ENCODE data around the gene SYN1. TPM values are rescaled to one million over a fixed set of nuclear protein-coding genes. Genes with fewer than 3 reads are reported as not detected.

SYN1 gene
- total RNA-seq, 1 donor from 2014 or later = 0.12 TPM

DNA sequence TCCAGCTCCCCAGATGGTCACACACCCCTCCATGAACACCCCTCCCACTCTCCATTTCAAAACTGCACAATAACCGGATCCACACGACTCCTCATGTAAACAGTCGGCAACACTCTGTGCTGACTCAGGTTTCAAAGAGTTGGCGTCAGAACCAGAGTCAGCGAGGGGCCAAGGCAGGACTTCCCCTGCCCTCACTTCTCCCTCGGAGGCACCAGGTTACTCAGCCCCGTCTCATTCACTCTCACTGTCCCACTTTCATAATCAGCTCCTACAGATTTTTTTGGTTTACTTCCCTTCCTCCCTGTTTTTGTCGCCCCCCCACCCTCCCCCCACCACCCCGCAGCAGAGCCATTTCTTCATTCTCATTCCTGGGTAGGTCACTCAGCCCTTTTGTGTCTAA, 40.1 kb downstream of the SYN1 start:
- H3K4me3 ChIP-seq (ENCODE audit: low read depth, low read length) = no peak overlapping the region
- TF ChIP-seq, protein P1, sequence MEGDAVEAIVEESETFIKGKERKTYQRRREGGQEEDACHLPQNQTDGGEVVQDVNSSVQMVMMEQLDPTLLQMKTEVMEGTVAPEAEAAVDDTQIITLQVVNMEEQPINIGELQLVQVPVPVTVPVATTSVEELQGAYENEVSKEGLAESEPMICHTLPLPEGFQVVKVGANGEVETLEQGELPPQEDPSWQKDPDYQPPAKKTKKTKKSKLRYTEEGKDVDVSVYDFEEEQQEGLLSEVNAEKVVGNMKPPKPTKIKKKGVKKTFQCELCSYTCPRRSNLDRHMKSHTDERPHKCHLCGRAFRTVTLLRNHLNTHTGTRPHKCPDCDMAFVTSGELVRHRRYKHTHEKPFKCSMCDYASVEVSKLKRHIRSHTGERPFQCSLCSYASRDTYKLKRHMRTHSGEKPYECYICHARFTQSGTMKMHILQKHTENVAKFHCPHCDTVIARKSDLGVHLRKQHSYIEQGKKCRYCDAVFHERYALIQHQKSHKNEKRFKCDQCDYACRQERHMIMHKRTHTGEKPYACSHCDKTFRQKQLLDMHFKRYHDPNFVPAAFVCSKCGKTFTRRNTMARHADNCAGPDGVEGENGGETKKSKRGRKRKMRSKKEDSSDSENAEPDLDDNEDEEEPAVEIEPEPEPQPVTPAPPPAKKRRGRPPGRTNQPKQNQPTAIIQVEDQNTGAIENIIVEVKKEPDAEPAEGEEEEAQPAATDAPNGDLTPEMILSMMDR (conservative IDR thresholded peaks at IDR 0.05; ENCODE audit: low read depth, low read length) = no peak
- no peak for DNase-seq (ENCODE audit: low read depth)

DNA sequence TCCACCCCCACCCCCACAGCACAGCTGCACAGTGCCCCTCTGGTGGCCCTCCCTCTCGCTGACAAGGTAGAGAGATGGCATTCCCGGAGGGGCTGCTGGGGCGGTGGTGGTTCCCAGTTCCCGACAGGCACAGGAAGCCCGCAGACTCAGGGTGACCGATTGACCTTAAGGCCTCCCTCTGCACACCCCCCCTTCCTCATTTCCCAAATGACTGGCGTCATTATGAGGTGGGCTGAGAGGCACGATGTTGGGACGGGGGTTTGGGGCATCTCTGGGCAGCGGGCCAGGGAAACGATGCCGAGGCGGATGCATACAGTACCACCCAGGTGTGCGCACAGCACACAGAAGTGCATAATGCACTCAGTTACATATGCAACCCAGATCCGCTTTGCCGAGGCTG, 41.0 kb downstream of the SYN1 start:
- H3K4me3 ChIP-seq (ENCODE audit: low read depth, low read length) = no peak overlapping the region
- DNase-seq (ENCODE audit: low read depth) = no peak
- TF ChIP-seq, protein P1 (conservative IDR thresholded peaks at IDR 0.05; ENCODE audit: low read depth, low read length) = no peak

DNA sequence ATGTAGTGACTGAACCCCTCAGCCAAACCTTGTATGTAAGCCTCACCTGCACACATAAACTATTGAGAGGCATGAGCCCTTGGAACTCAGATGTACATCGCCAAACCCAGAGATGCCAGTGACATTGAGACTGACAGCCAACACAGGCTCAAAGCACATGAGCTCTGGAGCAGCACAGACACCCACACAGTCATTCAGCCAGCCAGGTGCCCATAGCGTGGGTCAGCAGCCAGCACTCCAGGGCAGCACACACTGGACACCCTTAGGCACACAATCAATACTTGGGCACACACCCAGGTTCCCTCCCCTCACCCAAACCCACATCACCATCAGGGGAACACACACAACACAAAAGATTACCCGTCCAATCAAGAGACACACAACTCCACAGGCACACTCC, 41.8 kb downstream of the SYN1 start:
- TF ChIP-seq, protein P1 (conservative IDR thresholded peaks at IDR 0.05; ENCODE audit: low read depth, low read length) = no peak
- H3K4me3 ChIP-seq (ENCODE audit: low read depth, low read length) = no peak overlapping the region
- no peak for DNase-seq (ENCODE audit: low read depth)

DNA sequence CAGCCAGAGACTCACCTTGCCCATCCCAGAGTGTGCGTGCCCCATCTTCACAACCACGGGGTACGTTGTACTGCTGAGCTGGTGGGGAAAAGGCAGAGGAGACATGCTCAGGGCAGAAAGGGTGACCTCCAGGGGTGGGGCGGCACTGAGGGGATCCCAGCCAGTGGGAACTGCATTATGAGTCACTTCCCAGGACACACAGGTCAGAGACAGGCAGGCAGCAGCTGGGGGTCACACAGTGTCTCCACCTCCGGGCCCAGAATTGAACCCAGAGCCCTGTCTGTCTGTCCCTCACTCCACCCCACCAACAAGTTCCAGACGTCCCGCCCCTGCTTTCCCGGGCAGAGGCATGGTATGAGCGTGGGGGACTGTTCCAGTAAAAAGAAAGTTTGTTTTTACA, 42.2 kb downstream of the SYN1 start:
- TF ChIP-seq, protein P1 (conservative IDR thresholded peaks at IDR 0.05; ENCODE audit: low read depth, low read length) = no peak
- no peak overlapping the region for H3K4me3 ChIP-seq (ENCODE audit: low read depth, low read length)
- DNase-seq (ENCODE audit: low read depth) = no peak

DNA sequence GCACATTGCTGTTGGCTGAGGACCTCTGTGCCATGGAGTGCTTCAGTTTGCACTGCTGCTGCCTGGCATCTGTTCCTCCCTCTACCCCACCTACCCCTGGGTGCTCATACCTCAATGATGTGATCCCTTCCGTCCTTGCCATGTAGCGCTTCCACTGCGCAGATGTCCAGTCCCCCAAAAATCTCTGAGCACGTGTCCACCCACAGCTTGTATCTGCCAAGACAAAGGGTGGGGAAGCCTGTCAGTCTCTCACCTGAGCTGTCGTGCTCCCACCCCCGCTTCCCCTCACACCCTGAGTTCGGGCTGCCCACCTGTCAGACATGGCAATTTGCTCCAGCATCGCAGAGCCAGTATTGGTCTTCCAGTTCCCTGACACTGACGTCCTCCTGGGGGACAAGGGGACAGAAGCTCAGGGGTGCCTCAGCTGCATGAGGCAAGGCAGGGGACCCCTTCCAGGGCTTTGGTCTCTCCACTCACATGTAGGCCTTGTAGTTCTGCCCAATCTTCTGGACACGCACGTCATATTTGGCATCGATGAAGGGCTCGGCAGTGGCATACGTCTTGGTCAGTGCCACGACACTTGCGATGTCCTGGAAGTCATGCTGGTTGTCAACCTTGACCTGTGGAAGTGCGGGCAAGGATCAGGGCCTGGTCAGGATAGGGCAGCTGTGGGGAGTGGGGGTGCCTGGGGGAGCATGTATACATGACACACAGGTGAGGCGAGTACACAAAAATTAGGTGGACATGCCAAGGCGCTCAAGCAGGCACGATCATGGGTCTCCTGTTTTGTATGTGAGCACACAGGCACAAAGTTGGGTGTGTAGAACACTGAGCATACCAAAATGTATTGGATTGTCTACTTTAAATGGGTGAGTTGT, 43.4 kb downstream of the SYN1 start:
- no peak overlapping the region for H3K4me3 ChIP-seq (ENCODE audit: low read depth, low read length)
- DNase-seq (ENCODE audit: low read depth) = no peak
- TF ChIP-seq, protein P1 (conservative IDR thresholded peaks at IDR 0.05; ENCODE audit: low read depth, low read length) = no peak

DNA sequence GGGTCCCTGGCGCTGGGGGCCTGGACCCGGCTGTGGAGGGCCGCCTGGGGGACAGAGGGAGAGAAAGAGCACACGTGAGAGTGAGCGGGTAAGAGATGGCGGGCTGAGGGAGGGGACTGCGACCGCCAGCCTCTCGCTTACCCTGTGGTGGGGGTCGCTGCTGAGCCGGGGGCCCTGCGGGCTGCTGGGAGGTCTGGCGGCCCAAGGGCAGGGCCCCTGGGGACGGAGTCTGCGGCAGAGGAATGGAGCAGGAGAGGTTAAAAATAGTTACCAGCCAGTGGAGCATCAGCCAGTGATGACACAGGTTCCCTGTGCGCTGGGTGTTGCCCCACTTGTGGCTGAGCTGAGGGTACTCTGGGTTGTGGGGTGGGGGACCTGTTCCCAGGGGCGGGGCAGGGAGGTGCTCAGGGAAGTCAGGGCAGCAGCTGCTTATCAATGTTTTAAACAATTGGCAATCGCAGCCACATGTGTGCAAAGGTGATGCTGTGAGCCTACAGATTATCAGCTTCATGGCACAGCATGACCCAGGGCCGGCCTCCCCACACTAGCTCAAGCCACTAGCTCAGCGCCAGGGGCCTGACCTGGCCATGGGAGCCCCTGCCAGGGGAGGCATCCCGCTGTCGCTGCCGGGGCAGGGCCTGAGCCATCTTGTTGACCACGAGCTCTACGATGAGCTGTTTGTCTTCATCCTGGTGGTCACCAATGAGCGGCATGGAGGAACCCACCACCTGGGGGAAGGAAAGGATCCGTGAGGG, 44.9 kb downstream of the SYN1 start:
- TF ChIP-seq, protein P1 (conservative IDR thresholded peaks at IDR 0.05; ENCODE audit: low read depth, low read length) = no peak
- H3K4me3 ChIP-seq (ENCODE audit: low read depth, low read length) = no peak overlapping the region
- no peak for DNase-seq (ENCODE audit: low read depth)
